ENCODE results near the gene HOXB4. TPM values are rescaled to one million over a fixed set of nuclear protein-coding genes. Genes with fewer than 3 reads are reported as not detected.

Gene HOXB4
- 1.6 and 1.7 TPM in 2 replicates for total RNA-seq (2014; rRNA removed; shearing (Covaris generic))

GRCh38 chr17:48577946-48578615, at the start of gene HOXB4:
HOXB4 (minus strand) TSS chr17:48578350; CDS start chr17:48578319, 31 bp downstream.
- peak; percentile 61 for DNase-seq (ENCODE audit: low read depth)

DNA sequence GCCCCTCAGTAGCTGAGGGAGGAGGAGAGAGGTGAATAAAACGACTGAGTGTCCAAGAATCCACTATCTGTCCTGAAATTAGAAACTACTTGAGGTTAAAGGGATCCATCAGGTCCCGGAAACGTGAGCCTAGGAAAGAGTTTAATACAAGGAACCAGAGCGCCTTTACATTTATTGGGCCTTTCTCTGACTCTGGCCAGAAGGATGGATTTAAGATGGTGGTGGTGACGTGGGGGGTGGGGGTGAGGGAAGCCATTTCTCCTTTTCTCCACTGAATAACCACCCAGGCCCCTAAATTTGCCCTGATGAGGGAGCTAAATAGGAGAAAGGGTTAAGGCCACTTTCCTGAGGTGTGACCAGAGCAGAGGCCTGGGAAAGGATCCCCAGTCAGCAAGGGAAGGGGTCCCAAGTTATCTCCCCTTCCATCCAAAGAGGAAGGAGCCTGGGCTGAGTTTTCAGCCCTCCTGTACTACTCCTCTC, 49.0 kb upstream of the HOXB4 start:
- DNase-seq (ENCODE audit: low read depth): no peak

DNA sequence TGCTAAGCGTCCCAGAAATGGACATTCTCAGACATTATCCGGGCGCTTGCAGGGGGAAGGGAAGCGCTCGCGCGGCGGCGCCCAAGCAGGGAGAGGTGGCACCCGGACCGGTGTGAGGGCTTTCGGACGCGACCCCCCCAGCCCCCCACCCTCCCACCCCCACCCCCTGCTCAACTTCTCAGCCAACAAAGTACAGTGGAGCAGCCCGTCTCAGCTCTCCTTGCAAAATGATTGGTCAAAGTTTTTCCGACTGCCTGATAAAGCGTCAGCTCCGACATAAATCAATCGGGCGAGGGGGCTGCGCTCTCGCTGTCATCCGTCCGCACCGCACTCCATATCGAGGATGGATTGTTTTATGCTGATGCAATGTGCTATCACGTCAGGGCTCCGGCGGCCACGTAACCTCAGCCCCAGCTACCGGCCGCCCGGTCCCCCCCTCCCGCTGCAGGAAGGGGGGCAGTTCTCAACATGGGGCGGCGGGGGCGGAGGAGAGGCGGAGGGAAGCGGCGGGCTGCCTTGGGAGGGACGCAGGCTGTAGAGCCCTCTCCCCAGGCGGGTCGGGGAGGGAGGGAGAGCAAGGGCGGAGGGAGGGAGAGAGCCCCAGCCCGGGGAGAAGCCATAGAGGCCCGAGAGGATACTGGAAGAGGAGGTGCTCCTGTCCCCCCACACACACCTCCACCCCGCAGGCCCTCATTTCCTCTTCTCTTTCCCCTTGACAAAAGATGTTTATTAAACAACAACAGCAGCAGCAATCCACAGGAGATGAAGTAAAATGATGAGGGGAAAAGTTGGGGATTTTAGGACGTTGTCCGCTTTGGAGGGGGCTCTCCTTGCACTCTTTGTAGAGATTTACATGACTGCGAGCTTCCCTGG, 48.3 kb upstream of the HOXB4 start, which contains the start of gene HOXB9:
HOXB9 (minus strand) TSS at position 114 of the 873 bp plus-strand sequence; CDS start at position 25, 89 bp downstream.
- peak; percentile 61 for DNase-seq (ENCODE audit: low read depth)

DNA sequence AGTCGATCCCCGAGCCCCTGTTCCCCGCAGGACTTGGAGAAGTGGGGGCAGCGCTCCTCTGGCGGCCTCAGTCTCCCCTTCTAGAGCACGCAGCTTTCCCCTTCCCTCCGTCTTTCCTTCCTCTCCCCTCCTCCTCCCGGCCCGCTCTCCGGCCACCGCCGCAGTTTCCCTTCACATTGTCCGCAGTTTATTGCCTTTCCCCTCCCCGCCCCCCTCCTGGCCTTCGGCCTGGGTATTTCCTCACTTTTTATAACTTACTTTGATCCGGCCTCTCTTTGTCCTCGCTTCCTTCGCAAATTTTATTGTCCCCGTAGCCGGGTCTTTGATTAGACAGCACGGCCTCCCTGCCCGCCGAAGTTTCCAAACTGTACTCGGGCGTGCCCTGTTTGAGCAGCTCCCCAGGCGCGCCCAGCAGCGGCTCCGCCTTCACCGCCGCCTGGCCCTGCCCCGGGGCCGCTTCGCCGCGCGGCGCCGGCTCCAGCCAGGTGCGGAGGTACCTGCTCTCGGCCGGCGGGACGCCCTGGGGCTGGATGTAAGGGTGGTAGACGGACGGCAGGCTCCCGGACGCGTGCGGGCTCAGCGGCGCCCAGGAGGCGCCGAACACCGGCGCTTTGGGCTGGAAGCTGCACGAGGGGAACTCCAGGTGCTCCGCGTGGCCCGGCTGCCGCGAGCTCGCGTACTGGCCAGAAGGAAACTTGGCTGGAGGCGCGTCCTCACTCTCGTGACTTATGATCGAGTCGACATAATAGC, 47.5 kb upstream of the HOXB4 start:
- peak; percentile 32 for DNase-seq (ENCODE audit: low read depth)

- peak; percentile 35 for DNase-seq (ENCODE audit: low read depth)
These were observed 46.7 kb upstream of the HOXB4 start for GRCh38 chr17:48624544-48625494.

GRCh38 chr17:48624118-48624517, 46.0 kb upstream of the HOXB4 start:
- DNase-seq (ENCODE audit: low read depth): no peak

DNA sequence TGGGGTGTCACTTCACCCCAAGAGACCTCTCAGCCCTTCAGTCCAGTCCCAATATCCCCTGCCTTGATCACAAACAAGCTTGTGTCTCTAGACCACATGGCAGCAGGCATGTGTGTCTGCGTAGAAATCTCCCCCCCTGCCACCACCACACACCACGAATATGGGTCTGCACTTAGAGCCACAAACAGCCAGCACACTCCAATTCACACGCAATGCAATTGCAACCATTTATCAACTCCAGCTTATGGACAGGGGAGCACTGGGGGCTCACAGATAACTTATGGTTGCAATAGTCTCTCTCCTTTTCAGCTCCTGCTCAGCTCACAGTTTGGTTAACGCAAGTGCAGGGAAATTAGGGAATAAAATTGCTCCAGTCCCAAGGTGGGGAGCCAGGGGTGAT, 45.4 kb upstream of the HOXB4 start:
- DNase-seq (ENCODE audit: low read depth): no peak

DNA sequence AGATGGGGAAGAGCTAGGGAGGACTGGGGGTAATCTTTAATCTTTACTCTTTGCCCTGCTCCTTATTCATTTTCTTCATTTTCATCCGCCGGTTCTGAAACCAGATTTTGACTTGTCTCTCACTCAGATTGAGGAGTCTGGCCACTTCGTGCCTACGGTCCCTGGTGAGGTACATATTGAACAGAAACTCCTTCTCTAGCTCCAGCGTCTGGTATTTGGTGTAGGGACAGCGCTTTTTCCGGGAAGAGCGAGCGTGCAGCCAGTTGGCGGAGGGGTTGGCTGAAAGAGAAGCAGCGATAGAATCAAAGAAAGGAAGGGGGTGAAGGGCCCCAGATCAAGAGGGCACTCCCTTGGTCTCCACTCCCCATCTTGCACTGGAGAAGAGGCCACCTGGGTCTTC, 44.7 kb upstream of the HOXB4 start:
- DNase-seq (ENCODE audit: low read depth): no peak

GRCh38 chr17:48621410-48622392, 43.6 kb upstream of the HOXB4 start:
- no peak for DNase-seq (ENCODE audit: low read depth)

DNA sequence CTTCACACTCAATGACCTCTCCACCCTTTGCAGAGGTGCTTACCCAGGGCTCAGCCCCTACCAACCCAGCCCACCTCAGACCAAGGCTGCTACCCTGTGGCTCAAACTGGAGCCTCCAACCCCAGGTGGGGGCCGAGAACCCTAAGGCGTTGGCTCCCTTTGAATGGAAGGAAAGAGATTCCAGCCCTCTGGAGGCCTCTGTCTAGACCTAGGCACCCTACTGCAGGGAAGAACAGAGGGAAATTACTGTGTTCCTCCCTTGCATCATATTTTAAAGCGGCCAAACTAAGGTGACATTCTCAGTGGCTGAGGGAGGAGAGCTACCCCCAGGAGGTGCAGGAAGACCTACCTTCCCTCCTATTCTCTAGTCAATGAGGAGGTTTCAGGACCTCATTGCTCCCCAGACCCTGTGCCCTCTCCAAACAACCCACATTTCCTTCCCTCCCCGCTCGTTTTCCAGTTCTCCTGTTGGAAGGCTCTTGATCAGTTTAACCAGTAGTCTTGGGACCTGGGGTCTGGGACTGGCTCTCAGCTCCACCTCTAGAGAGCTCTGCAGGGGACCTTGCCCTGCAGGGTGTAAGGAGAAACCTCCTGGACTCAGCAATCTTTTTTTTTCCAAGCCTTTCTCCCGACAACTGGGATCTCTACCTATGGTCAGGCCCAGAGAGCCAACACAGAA, 42.5 kb upstream of the HOXB4 start:
- DNase-seq (ENCODE audit: low read depth): no peak

- no peak for DNase-seq (ENCODE audit: low read depth)
These were observed 41.8 kb upstream of the HOXB4 start for GRCh38 chr17:48619826-48620449.

DNA sequence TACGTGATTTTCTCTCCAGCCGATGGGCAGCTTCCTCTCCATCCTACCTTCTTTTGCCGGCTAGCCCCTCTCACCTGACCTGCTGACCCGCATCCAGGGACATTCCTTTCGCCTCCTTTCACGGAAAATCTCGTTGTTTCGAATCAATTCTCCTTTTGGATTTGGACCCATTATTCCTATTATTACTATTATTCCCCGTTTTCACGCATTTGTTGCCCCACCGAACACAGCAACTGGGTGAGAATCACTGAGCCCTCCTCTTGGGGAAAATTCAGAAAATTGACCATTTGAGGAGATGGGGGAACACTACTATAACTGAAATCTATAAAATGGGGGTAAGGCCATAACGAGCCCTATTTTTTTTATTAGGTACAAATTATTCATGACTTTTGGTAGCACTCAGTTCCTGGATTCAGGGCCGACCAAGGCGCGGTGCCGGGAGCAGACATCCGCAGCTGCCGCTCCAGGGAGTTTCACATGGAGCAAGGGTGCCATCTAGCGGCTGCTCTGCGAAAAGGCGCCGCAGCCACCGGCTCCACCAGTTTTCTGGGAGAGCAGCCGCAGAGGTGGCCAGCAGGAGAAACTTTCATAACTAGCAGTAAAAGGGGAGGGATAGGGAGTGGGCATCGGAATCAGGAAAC, 40.2 kb upstream of the HOXB4 start:
- DNase-seq (ENCODE audit: low read depth): peak; percentile 77

DNA sequence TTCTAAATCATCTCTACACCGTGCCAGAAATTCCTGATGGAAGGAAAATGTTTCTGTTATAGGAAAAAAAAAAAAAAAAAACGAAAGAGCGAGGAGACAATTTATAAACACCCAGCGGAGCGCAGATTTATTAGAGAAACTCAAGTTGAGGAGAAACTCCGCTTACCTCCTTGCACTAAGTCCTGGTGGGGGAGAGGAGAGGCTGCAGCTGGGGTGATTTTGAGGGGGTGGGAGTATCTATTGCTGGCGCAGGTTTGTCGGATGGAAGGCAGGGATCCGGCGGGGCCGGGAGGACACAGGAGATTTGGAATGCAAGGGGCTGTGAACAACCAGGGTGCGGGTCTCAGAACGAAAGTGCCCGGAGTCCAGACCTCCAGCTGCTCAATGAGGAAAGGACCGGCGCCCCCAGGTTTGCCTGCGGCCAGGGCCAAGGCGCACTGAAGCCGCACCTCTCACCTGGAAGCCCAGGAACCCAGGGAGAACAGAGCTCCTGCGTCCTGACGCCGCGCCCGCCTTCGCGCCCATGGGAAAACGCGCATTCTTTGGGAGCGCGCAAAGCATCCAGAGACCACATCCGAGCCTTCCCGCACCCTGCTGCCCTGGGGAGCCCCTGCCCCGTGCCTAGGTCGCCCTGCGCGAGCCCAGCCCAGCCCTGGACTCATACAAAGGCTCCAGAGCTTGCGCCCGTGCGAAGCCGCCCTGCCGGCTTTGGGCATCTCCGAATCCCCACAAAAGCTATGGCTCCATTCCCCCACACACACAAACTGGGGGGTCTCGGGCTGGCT, 39.5 kb upstream of the HOXB4 start:
- DNase-seq (ENCODE audit: low read depth): no peak

DNA sequence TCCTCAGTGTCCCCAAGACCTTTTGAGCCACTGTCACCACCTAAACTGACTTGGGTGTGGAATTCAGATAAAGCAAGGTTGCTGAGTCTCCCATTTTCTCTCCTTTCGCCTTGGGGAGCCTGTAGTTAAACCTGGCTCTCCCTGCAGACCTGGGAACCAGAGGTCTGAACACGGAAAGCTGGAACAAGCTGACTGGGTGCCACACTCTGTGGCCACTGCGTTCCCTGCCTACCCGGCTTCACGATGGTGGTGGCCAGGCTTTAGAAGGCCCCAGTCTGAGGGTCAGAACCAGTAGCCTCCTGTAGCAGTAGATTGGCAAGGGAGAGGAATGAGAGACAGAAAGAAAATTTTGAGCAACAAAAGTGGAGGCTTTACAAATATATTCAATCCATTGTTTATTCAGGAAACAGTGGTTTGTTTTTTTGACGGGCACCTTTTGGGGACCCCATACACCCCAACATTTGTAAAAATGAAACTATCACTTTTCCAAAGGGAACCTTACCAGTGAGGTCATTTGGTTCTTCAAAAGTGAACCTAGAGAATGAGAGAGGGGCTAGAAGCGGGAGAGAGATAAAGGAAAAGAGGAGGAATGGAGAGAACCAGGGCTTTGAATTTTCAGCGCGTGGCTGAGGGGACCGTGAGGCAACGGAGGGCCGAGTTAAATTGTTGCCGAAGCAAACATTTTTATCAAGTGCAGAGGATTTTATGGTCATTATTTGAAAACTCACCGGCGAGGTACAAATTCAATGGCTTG, 38.7 kb upstream of the HOXB4 start:
- no peak for DNase-seq (ENCODE audit: low read depth)

- no peak for DNase-seq (ENCODE audit: low read depth)
These were observed 38.0 kb upstream of the HOXB4 start for GRCh38 chr17:48615963-48616716.
